Tongue (tissue), 2 donors: Measurements from ENCODE around the gene ACSF3. TPM values are rescaled to one million over a fixed set of nuclear protein-coding genes. Genes with fewer than 3 reads are reported as not detected.

Experiments
- DNase-seq: peaks from one replicate; pipeline ENCODE4 v3.0.0-alpha.2; 2015
- total RNA-seq: library from RNA; depleted of rRNA; stranded (reverse); fragments of >200 nt; gene quantifications from one replicate; pipeline ENCODE4 v1.2.3, GENCODE V29; 2014

ACSF3 gene
- total RNA-seq, 1 donor from 2014 or later: 20.1 TPM

DNA sequence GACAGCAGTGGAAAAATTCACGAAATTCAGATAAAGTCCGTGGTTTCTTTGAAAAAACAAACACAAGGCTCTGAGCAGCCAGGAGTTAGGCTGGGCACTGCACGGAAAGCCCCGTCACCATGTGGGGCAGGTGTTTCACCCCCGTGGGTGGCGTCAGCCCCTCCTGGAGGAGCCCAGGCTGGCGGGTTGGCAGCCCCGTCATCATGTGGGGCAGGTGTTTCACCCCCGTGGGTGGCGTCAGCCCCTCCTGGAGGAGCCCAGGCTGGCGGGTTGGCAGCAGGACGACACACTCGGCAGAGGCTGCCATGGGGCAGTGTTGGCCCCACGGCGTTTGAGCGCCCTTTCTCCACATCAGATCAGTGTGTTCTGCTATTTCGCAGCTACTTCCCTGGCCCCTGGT is 38.1 kb downstream of the ACSF3 start:
- no peak for DNase-seq

GRCh38 chr16:89132194-89133005 is 38.7 kb downstream of the ACSF3 start:
- DNase-seq: no peak

DNA sequence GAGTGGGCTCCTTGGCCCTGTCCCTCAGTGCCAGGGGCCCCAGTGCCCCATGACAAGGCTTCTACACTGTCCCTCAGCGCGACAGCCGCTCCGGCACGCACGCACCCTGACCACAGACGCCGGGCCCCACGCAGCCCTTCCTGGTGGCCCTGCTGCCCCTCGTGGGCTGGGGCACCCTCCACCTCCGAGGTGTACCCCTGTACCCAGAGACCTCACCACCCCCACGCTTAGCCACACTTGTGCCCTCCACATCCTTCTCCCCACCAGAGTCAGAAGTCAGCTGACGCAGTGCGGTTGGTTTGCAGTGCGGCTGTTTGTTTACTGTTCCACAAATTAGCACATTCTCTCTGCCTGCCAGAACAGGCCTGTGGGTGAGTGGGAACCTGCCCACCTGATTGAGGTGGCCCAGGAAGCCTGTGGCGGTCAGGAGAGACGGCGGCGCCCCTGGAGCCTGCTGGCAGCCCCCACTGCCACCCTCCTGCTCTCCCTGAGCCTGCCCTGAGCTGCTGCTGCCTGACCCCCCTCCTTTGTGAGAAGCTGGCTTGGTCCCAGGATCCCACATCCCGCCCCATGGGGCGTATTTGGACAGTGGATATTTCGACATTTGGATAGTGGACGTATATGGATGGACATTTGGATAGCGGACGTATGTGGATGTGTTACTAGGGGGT is 39.9 kb downstream of the ACSF3 start:
- DNase-seq: no peak

- DNase-seq: no peak
Observed at GRCh38 chr16:89134269-89134668, 40.6 kb downstream of the ACSF3 start.

- no peak for DNase-seq
Observed at GRCh38 chr16:89135166-89135565, 41.5 kb downstream of the ACSF3 start.

DNA sequence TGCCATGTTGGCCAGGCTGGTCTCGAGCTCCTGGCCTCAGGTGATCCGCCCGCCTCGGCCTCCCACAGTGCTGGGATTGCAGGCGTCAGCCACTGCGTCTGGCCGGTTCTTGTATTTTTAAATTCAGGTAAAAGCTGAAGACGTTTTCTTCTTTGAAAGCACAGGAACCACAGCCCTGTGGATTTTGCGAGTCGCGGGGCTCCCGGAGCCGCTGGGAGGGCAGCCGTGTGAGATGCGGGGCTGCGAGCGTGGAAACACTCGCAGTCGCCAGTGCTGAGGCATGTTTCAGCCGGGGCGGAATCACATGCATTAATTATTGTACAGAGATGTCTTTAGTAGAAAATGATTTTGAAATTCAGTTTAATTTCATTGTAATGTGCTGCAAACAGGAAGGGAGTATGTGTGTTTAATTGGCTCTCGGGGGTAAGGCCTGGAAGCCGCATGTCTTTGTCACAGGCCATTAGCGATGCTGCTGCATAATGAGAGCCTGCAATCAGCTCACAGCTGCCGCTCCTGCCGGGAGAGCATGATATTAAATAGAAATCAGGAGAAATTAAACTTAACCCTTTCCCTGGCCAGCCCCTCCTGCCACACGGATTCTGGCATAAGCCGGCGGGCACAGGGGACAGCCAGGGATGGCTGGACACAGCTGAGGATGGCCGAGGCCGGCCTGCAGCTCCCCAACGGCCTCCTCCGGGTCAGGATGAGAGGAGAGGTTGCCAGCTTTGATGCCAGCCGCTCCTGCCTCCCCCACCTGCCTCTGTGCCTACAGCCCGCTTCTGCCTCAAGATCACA is 42.5 kb downstream of the ACSF3 start:
- DNase-seq: no peak

DNA sequence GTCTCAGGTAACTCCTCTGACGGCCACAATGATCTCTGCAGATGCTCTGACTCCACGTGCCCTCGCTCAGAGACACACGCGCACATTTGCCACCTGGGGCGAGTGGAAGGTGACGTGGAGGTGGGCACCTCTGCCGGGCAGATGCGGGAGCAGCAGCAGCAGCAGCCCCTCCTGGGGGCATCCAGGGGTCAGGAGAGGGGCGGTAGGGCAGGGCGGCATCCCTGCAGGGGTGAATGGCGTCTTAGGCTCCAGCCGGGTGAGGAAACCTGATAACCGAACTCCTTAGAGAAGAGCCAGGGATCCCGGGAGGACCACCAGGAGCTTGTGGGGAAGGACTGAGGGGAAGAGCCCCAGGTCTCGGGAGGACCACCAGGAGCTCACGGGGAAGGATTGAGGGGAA is 43.3 kb downstream of the ACSF3 start:
- no peak for DNase-seq

DNA sequence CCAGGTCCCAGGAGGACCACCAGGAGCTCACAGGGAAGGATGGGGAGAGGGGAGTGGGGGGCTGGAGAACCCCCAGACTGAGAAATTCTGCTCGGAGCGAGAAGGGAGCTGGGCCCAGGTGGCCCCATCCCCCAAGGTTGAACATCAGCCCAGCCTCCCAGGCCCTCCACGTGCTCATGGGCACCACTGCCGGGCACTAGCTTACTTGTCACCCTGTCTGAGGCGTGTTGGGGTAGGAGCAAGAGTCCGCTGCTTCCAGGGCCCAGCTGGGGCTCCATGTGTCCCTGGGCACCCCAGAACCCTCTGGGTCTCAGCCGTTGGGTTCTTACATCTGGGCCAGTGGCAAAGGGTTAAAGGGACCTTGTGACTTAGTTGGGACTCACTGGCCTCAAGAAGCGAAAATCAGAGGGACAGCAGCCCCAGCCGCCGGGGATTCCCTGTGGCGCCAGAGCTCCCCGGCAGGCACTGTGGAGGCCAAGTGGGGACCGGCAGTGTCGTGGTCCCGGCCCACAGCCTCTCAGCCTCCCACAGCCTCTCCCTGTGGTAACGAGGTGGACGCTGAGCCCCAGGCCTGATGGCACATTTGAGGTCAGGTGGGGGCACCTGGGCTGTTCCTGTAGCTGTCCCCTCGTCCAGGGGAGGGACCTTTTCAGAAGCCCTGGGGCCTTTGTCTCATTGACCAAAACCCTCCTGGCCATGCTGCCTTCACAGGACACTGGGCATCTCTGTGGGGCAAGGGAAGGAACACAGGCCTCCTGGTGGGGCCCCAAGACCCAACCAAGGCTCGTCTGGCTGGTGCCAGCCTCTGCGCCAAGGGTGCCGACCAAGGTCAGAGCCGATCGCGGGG is 44.2 kb downstream of the ACSF3 start:
- DNase-seq: no peak

- no peak for DNase-seq
Observed at GRCh38 chr16:89138513-89138795, 44.8 kb downstream of the ACSF3 start.

DNA sequence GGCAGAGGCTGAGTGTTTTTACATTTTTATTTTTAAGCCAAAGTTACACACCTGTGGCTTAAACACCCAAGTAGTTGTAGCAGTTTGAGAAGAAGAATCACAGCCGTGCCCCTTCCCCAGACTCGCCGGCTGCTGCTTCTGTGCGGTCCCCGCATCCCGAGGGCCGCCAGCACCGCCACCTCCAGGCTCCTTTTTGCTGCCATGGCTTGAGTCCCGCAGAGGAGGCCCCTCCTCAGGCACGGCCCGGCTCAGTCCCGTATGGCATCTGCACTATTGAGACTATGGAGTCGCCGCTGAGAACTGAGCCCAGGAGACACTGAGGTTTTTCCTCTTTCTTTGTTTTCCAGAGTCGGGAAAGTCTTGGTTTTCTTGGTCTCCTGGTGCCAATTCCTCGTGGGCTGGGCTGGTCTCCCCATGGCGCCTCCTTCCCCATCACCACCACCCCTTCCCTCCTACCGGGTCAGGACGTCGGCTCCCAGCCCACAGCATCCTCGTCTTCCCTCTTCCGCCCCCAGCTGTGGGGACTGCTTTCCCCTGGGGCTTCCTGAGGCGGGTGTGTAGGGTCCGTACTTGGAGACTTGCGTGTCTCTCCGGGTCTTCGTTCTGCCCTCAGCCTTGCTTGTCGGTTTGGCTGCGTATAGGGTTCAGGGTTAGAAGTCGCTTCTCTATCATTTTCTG is 45.3 kb downstream of the ACSF3 start:
- no peak for DNase-seq

GRCh38 chr16:89139907-89140361 is 46.3 kb downstream of the ACSF3 start:
- DNase-seq: no peak

- no peak for DNase-seq
Observed at GRCh38 chr16:89140401-89140800, 46.7 kb downstream of the ACSF3 start.

GRCh38 chr16:89140981-89141883 is 47.6 kb downstream of the ACSF3 start:
- DNase-seq: no peak

DNA sequence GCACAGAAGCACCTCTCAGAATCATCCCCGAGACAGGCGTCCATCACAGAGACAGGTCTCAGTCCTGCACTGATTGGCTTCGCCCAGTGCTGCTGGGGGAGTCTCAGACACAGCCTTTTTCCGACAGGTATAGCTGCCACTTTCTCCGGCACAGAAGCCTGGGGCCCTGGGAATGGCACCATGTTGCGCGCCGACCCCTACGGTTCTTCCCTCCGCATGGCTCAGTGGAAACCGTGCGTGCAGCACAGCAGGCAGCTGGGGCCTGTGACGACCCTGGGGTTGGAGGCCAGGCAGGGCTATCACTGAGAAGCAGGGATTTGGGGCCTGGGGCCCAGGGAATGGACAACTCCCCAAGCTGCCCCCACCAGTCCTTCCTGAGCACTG is 48.2 kb downstream of the ACSF3 start:
- DNase-seq: no peak

DNA sequence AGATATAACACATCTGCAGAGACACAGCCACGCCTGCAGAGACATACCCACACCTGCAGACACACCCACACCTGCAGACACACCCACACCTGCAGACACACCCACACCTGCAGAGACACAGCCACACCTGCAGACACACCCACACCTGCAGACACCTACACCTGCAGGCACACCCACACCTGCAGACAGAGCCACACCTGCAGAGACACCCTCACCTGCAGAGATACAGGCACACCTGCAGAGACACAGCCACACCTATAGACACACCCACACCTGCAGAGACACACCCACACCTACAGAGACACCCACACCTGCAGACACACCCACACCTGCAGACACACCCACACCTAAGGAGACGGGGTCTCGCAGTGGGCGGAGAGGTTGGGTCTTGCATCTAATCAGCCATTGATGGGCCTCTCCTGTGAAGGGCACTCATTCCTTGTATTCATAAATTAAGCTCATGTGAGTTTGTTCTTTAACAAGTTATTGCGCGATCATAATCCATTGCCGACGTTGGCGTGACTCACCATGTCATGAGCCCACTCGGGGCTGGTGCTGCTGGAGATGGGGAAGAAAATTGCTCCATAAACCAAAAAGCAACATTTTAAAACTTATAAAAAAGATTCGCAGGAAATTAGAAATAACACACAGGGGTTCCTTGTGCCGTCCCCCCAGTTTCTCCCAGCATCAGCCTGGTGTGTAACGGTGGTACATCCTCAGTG is 49.0 kb downstream of the ACSF3 start:
- no peak for DNase-seq

DNA sequence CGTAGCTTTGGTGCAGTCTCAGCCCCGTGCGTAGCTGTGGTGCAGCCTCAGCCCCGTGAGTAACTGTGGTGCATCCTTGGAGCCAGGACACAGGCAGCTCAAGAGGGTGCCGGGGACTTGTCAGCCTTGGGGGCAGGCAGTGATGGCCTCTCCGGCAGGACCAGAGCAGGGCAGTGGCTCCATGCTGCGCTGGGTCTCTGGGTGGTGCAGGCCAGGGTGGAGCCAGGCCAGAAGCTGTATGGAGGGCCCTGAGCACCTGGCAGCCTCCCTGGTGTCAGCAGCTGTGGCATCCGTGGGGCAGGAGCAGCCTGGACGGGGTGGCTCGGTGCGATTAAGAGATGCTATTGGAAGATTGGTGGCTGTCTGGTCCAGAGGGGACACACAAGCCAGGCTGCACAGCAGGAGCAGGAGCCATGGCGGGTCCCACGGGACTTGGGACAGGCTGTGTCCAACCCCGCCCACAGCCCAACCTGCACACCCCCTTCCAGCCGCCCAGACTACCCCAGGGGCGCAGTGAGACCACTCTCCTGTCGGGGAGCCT is 49.6 kb downstream of the ACSF3 start:
- DNase-seq: no peak

DNA sequence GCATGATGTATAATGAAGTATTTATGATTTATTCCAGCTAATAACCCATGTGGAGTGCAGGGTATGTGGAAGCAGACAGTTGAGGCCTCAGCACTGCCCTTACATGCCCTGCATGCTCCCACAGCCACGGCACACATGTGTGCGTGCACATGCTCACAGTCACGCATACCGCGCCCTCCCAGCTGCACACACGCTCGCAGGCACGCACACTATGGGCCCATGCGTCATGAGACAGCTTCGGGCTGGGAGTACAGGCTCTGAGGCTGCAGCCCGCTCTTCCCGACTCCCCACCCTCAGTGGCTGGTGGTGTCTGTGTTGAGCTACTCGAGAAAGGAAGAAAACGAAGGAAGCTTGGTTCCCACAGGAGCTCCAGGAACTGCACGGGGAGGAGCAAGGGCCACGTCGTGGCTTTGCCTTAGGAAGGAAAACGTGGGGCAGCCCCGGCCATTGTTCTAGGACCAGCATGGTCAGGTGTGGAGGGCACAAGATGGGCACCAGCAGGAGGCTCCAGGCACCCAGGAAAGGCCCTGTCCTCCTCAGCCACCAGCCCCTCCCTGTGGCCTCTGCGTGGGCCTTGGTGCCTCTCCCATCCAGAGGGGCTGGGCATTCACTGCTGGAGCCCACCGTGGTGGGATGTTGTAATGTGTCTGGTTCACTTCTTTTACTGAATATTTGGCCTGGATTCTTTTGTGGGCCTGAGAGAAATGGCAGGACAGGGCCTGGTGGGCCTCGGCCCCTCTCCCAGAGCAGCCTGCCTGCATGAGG is 50.4 kb downstream of the ACSF3 start:
- no peak for DNase-seq

GRCh38 chr16:89144681-89145080 is 51.0 kb downstream of the ACSF3 start:
- DNase-seq: no peak
